GM12875 (cell line): ENCODE measurements around the gene ADGRV1.
"Not testable (repeated sequence)": the region's sequence is repeated elsewhere in the genome, so short reads cannot be mapped to it uniquely, and the experiment has no call there.

ENCODE experiments used
- H3K4me3 ChIP-seq: one replicate; pipeline ENCODE4 v1.5.1; 2011; ENCODE audit warnings: low read depth, low read length, control low read depth
- CTCF ChIP-seq: IDR thresholded peaks from 2 replicates; pipeline ENCODE4 v1.5.1; 2011; ENCODE audit warnings: low read depth, mild to moderate bottlenecking, control low read depth, inconsistent platforms, low read length, moderate library complexity, borderline replicate concordance; ENCODE audit not compliant: insufficient read depth

The ADGRV1 gene

GRCh38 chr5:90741022-90741564 lies 182.5 kb downstream of the ADGRV1 start:
- no peak overlapping the region for H3K4me3 ChIP-seq
- no peak for TF ChIP-seq CTCF

GRCh38 chr5:90746119-90746518 lies 187.5 kb downstream of the ADGRV1 start:
- no peak overlapping the region for H3K4me3 ChIP-seq
- TF ChIP-seq CTCF: no peak

GRCh38 chr5:90747175-90747574 lies 188.6 kb downstream of the ADGRV1 start:
- no peak overlapping the region for H3K4me3 ChIP-seq
- no peak for TF ChIP-seq CTCF

GRCh38 chr5:90747693-90748092 lies 189.1 kb downstream of the ADGRV1 start:
- H3K4me3 ChIP-seq: no peak overlapping the region
- TF ChIP-seq CTCF: no peak

- no peak for TF ChIP-seq CTCF
- H3K4me3 ChIP-seq: no peak overlapping the region
Measured at GRCh38 chr5:90759119-90759518, 200.5 kb downstream of the ADGRV1 start.

- no peak overlapping the region for H3K4me3 ChIP-seq
- no peak for TF ChIP-seq CTCF
Measured at GRCh38 chr5:90767710-90768109, 209.1 kb downstream of the ADGRV1 start.

- not testable (repeated sequence) for H3K4me3 ChIP-seq
Measured at GRCh38 chr5:90770006-90770541, 211.5 kb downstream of the ADGRV1 start.
